KOPT-K1 (cell line): ENCODE data around the gene SERINC4.
A peak's percentile ranks its signal among the peaks of the same experiment; 100 is the strongest.
"Not testable (repeated sequence)": the region's sequence is repeated elsewhere in the genome, so short reads cannot be mapped to it uniquely, and the experiment has no call there.

Experiments used
- H3K27ac ChIP-seq: fragments of 200-600 bp; sonication (generic); 2 replicates; pipeline ENCODE4 v1.5.1; 2016; ENCODE audit warnings: antibody characterized with exemption, mild to moderate bottlenecking, low read depth, low read length; ENCODE audit not compliant: poor library complexity, severe bottlenecking
- H3K36me3 ChIP-seq: fragments of 200-600 bp; sonication (generic); 2 replicates; pipeline ENCODE4 v1.5.1; 2017; ENCODE audit warnings: antibody characterized with exemption, mild to moderate bottlenecking, low read length, moderate library complexity; ENCODE audit not compliant: insufficient read depth
- H3K9me3 ChIP-seq: fragments of 200-600 bp; sonication (generic); 2 replicates; pipeline ENCODE4 v1.5.1; 2017; ENCODE audit warnings: antibody characterized with exemption, low read length, mild to moderate bottlenecking; ENCODE audit not compliant: insufficient read depth, poor library complexity, severe bottlenecking

SERINC4 gene

GRCh38 chr15:43746903-43747309, 53.1 kb downstream of the SERINC4 start:
- not testable (repeated sequence) for H3K36me3 ChIP-seq, H3K9me3 ChIP-seq
- H3K27ac ChIP-seq = peak overlapping the region; percentile 81

DNA sequence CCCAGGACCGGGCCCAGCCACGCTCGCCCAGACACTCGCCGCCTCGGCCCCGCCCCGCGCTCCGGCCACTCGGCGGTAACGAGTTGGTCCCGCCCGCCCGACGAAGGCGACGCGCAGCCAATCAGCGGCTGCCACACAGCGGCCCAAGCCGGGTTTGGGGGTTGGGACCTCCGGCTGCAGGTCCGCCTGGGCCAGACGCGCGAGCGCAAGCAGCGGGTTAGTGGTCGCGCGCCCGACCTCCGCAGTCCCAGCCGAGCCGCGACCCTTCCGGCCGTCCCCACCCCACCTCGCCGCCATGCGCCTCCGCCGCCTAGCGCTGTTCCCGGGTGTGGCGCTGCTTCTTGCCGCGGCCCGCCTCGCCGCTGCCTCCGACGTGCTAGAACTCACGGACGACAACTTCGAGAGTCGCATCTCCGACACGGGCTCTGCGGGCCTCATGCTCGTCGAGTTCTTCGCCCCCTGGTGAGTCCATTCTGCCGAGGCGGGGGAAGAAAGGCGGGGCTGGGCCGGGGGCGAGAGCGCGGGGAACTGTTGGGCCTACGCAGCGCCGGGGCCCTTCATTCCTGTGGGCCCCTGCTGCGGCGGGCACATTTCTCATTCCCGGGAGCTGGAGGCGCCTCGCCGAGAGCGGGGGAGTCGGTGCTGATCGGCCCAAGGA, 53.6 kb downstream of the SERINC4 start, which contains the start of gene PDIA3:
PDIA3 (plus strand) TSS at position 194 of the 658 bp plus-strand sequence; CDS start at position 296, 102 bp downstream.
- H3K27ac ChIP-seq = peak within 1 kb of the TSS; percentile 81
- H3K9me3 ChIP-seq, H3K36me3 ChIP-seq: not testable (repeated sequence)
